Tibial nerve (tissue), 4 donors: ENCODE data around the gene MRPL54. TPM values are rescaled to one million over a fixed set of nuclear protein-coding genes. Genes with fewer than 3 reads are reported as not detected.

Experiments used
- DNase-seq, 2 donors: peaks; one replicate each; pipeline ENCODE4 v3.0.0-alpha.2; 2019; ENCODE audit warnings: low spot score in 2 of 2
- H3K27ac ChIP-seq, 4 donors: fragments of 200-600 bp; sonication (generic) in 3 of 4; one replicate each; pipeline ENCODE4 v1.5.1; 2017 to 2019; ENCODE audit warnings: mild to moderate bottlenecking in 1 of 4
- H3K27me3 ChIP-seq, 2 donors: fragments of 200-600 bp; sonication (generic) in 1 of 2; one replicate each; pipeline versions ENCODE4 v1.5.1 to v1.6.0; 2017 to 2019
- H3K36me3 ChIP-seq, 3 donors: fragments of 200-600 bp; sonication (generic); one replicate each; pipeline ENCODE4 v1.5.1; 2018 to 2019
- H3K4me1 ChIP-seq, 4 donors: fragments of 200-600 bp; sonication (generic) in 3 of 4; one replicate each; pipeline ENCODE4 v1.5.1; 2017 to 2019
- H3K4me3 ChIP-seq, 4 donors: fragments of 200-600 bp; sonication (generic) in 3 of 4; one replicate each; pipeline ENCODE4 v1.5.1; 2017 to 2019; ENCODE audit warnings: mild to moderate bottlenecking in 1 of 4, moderate library complexity in 1 of 4
- H3K9me3 ChIP-seq, 4 donors: fragments of 200-600 bp; sonication (generic) in 3 of 4; one replicate each; pipeline ENCODE4 v1.5.1; 2017 to 2019
- EP300 ChIP-seq, 2 donors: sonication (generic); formaldehyde crosslinking; IDR thresholded peaks; one replicate each; pipeline ENCODE4 v1.6.1; 2017; ENCODE audit warnings: antibody characterized with exemption in 2 of 2, mild to moderate bottlenecking in 1 of 2
- POLR2A ChIP-seq, 2 donors: fragments of 450-650 bp; IDR thresholded peaks; one replicate each; pipeline ENCODE4 v1.6.1; 2017; ENCODE audit warnings: antibody characterized with exemption in 2 of 2, mild to moderate bottlenecking in 2 of 2, moderate library complexity in 2 of 2
- WGBS, 2 donors: methylation state at CpG; one replicate each; pipeline ENCODE4 v1.1.5; 2018; 5-methylcytosine and 5-hydroxymethylcytosine counted together
- total RNA-seq, 4 donors: library from RNA; depleted of rRNA; stranded (reverse); fragments of >200 nt; gene quantifications; one replicate each; pipeline ENCODE4 v1.1.0, GENCODE V29; 2016
- TF ChIP-seq, protein P1 (sequence below), 5 experiments: fragments of 200-600 bp in 3 of 5; fragments of 450-650 bp in 2 of 5; sonication (generic) in 3 of 5; IDR thresholded peaks; one replicate each; pipeline ENCODE4 v1.5.1; 2016 to 2019; ENCODE audit warnings: antibody characterized with exemption in 5 of 5, mild to moderate bottlenecking in 3 of 5, moderate library complexity in 2 of 5

The MRPL54 gene
- total RNA-seq, 4 donors from 2014 or later, result 44.1 to 111 (median 59.2) TPM

DNA sequence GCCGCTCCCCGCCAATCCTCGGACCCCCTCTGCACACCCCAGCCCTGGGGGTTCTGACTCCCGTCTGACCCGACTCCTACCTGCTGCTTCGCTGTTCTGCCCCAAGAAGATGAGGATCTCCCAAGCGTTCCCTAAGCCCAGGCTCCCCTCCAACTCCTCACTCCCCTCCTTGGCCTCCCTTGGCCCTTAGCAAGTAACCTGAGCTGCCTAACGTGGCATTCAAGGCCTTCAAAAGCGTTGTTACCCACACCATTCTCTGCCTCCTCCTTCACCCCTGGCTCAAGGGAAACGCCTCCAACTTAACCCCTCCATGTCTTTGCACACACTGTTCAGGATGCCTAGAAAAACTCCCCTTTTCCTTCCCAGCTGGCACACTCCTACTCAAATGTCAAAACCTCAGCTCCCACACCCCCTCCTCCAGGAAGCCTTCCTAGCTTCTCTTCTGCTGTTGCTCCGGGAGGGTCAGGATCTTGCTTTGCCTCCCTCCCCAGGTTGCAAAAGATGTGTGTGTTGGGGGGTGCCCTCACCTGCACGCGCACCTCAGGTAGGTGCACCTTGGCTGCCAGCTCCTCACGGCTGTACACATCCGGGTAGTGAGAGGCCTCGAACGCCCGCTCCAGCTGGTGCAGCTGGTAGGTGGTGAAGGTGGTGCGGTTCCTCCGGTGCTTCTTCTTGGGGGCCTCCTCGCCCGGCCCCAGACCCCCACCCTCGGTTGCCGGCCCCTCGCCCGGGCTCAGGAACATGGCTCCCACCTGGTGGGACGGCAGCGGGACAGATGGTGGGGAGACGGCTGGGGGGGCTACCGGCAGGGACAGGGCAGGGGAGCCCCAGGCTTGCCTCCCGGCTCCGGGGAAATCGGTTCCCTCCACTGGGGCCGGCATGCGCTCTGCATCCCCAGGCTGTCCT is 8.8 kb downstream of the MRPL54 start:
- Histone ChIP-seq H3K4me1 (no peaks in the 10 kb centered on the region), H3K4me3 (no peak overlapping the region), H3K9me3 (no peaks in the 10 kb centered on the region), H3K36me3 (peaks cover 0 to 43% (median 7%) of the 10 kb centered on the region in 3 donors), H3K27me3 (no peaks in the 10 kb centered on the region), H3K27ac (no peak overlapping the region)
- WGBS, 2 donors, result 72 to 77% methylated on average over 24 to 35 of the region's 35 CpGs
- DNase-seq, result no peak
- no peak for TF ChIP-seq EP300 (IDR thresholded peaks at IDR 0.05)
- TF ChIP-seq, protein P1, sequence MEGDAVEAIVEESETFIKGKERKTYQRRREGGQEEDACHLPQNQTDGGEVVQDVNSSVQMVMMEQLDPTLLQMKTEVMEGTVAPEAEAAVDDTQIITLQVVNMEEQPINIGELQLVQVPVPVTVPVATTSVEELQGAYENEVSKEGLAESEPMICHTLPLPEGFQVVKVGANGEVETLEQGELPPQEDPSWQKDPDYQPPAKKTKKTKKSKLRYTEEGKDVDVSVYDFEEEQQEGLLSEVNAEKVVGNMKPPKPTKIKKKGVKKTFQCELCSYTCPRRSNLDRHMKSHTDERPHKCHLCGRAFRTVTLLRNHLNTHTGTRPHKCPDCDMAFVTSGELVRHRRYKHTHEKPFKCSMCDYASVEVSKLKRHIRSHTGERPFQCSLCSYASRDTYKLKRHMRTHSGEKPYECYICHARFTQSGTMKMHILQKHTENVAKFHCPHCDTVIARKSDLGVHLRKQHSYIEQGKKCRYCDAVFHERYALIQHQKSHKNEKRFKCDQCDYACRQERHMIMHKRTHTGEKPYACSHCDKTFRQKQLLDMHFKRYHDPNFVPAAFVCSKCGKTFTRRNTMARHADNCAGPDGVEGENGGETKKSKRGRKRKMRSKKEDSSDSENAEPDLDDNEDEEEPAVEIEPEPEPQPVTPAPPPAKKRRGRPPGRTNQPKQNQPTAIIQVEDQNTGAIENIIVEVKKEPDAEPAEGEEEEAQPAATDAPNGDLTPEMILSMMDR (IDR thresholded peaks at IDR 0.05), result no peak
- TF ChIP-seq POLR2A (IDR thresholded peaks at IDR 0.05), result no peak

DNA sequence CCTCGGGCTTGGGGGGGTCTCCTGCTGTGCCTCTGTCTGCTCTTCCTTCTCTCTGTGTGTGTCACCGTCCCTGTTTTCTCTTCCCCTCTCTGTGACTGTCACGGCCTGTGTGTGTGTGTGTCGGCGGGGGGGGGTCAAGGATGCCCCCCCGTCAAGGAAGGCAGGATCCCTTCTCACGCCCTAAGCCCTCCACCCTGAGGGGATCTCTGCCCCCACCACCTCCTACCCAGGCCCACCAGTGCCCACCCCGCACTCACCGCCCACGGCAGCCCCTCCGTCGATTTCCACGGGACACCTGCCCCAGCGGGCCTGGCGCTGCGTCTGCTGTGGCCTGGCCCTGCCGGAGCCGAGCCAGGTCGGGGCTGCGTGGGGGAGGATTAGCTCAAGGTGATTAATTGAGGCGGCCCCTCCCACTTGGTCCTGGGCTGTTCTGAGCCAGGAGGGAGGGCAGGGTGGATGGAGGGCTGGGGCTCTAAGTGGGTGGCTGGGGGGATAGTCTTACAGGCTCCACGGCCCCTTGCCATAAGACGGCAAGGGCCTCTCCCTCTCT is 9.5 kb downstream of the MRPL54 start, which contains the start of gene RAX2:
TSS of gene RAX2 (minus strand) at position 323 of the 550 bp plus-strand sequence. CDS start 486 bp downstream, outside the sequence.
- no peaks in the 10 kb centered on the region for H3K27me3 ChIP-seq
- no peak within 1 kb of the TSS for H3K27ac ChIP-seq
- no peaks in the 10 kb centered on the region for H3K9me3 ChIP-seq
- H3K4me3 ChIP-seq, result no peak within 1 kb of the TSS
- TF ChIP-seq, protein P1 (IDR thresholded peaks at IDR 0.05), result no peak
- TF ChIP-seq POLR2A (IDR thresholded peaks at IDR 0.05), result no peak
- TF ChIP-seq EP300 (IDR thresholded peaks at IDR 0.05), result no peak
- no peaks in the 10 kb centered on the region for H3K4me1 ChIP-seq
- 40 to 43% methylated on average over 22 to 23 of the region's 23 CpGs for WGBS, 2 donors
- DNase-seq, result no peak
- peaks cover 0 to 35% (median 3%) of the 10 kb centered on the region in 3 donors for H3K36me3 ChIP-seq

DNA sequence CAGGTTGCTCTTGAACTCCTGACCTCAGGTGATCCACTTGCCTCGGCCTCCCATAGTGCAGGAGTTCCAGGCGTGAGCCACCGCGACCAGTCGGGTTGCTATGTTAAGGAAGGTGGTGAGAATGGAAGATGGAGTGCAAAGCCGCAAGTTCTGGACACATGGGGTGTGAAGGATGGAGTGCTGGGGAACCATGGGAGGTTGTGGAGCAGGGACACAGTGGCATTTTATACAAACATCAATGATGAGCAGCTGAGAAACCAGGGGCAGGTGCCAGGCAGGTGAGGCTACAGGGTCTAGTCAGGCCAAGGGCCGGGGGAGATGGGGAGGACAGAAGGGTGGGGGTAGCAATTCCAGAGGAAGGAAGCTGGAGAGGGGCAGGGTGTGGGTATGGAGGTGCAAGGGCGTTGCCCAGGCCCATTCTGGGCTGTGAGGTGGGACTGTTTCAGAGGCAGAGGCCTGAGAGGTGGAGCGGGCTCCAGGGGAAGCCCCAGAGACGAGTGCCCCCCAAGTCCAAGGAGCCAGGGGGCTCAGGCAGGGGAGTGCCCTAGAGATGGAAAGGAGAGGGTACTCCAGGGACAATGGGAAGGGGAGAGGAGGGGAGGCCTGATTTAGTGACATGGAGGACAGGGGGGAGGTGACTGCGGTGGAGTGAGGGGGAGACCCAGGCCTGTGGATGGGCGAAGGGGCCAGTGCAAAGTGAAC is 11.5 kb downstream of the MRPL54 start:
- WGBS, 2 donors, result 76 to 79% methylated on average over 12 of the region's 12 CpGs
- Histone ChIP-seq H3K9me3 (no peaks in the 10 kb centered on the region), H3K4me3 (no peak overlapping the region), H3K36me3 (peaks cover 0 to 15% (median 0%) of the 10 kb centered on the region in 3 donors), H3K4me1 (no peaks in the 10 kb centered on the region), H3K27ac (no peak overlapping the region), H3K27me3 (no peaks in the 10 kb centered on the region)
- TF ChIP-seq, protein P1 (IDR thresholded peaks at IDR 0.05), result no peak
- no peak for DNase-seq

DNA sequence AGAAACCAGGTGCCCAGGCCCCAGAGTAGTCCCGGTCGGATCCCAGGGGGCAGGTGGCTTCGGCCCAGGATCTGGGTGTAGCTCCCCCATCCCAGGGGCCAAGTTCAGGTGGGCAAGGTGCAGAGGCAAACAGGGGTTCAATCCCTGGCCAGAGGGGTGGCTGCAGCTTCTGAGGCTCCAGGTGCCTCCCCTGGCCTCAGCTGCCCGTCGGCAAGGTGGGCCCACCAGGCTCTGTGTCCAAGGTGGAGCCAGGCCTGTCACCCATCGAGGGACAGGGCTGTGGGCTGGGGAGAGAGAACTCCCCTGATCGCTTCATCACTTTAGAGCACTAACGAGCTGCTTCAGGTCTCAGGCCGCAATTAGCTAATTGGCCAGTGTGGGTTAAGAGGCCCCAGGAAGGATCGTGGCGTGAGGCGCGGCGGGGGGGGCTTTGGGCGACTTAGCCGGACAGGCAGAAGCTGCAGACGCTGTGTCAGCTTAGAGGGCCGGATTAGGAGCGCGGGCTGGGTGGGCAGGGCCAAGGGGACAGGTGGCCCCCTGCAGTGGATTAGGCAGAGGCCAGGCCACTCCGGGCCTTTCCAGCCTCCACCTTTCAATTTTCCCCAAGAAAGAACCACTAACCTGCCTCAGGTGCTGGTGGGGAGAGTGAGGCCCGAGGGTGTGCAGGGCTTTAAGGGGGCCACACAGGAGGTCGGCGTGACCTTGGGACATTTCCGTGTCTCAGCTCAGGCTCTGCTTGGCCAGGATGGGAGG is 12.3 kb downstream of the MRPL54 start:
- Histone ChIP-seq H3K36me3 (peaks cover 0 to 7% (median 0%) of the 10 kb centered on the region in 3 donors), H3K4me1 (no peaks in the 10 kb centered on the region), H3K27ac (no peak overlapping the region), H3K4me3 (no peak overlapping the region), H3K9me3 (peaks cover 0 to 4% (median 0%) of the 10 kb centered on the region in 4 donors), H3K27me3 (no peaks in the 10 kb centered on the region)
- no peak for DNase-seq
- TF ChIP-seq EP300 (IDR thresholded peaks at IDR 0.05) (no peak), POLR2A (IDR thresholded peaks at IDR 0.05) (no peak)
- TF ChIP-seq, protein P1 (IDR thresholded peaks at IDR 0.05), result no peak
- 44 to 47% methylated on average over 17 to 25 of the region's 25 CpGs for WGBS, 2 donors
